ENCODE measurements around the gene RFC5. TPM values are rescaled to one million over a fixed set of nuclear protein-coding genes. Genes with fewer than 3 reads are reported as not detected.

RFC5 gene, protein sequence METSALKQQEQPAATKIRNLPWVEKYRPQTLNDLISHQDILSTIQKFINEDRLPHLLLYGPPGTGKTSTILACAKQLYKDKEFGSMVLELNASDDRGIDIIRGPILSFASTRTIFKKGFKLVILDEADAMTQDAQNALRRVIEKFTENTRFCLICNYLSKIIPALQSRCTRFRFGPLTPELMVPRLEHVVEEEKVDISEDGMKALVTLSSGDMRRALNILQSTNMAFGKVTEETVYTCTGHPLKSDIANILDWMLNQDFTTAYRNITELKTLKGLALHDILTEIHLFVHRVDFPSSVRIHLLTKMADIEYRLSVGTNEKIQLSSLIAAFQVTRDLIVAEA
- total RNA-seq = 10 to 100 TPM in 2 of 4 donors, 1 to 10 TPM in 2; 7.3 to 13.5 (median 9.0) TPM

DNA sequence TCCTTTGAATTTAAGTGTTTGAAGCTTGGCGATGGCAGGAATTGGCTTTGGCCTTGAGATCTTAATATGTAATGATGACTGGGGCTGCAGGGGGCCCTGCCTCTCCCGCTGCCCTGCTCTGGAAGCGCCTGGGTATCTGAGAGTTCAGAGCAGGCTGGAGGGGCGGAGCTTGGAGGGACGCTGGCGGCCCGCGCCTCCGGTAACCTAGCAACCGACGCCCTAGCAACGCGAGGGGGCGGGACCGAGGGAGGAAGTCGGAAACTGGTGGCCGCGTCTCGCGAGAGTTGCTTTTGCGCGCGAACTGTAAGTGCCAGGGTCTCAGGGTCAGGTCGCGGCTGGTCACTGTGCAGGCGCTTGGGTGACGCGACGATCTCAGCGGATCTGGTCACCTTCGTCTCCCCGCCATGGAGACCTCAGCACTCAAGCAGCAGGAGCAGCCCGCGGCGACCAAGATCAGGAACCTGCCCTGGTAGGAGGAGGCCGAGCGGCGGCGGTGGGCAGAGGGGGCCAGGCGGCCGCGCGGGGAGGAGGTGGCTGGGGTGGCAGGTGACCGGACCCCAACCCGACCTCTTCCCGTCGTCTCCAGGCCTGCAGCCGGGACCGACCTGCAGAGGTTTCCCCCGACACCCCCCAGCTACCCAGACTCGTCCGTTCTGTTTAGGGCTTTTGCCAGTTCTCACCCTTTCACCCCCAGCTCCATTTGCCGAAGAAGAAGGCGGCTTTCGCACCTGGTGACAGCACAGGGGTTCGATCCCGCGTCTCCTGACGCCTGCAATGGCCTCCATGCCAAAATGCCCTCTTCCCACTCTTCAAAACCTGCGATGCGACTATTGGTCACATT, at the start of gene RFC5:
Gene RFC5 (plus strand): TSS at position 280 of the 841 bp plus-strand sequence. CDS start 125 bp downstream, at position 405.
- peak within 1 kb of the TSS; percentile 82 to 96 for H3K4me3 ChIP-seq
- H3K27me3 ChIP-seq = no peaks in the 10 kb centered on the region
- H3K27ac ChIP-seq = peak within 1 kb of the TSS in 3 of 4 donors; percentile 48 to 72 (median 64)
- WGBS, 2 donors (ENCODE audit: low coverage in 1 of 2) = 0 to 10% methylated on average over 2 of the region's 61 CpGs
- peaks cover 0 to 30% of the 10 kb centered on the region in 2 donors for H3K36me3 ChIP-seq
- H3K4me1 ChIP-seq = peaks cover 0 to 24% (median 6%) of the 10 kb centered on the region in 3 donors
- peak; percentile 99 for ATAC-seq
- no peaks in the 10 kb centered on the region for H3K9me3 ChIP-seq
- TF ChIP-seq, protein P1, sequence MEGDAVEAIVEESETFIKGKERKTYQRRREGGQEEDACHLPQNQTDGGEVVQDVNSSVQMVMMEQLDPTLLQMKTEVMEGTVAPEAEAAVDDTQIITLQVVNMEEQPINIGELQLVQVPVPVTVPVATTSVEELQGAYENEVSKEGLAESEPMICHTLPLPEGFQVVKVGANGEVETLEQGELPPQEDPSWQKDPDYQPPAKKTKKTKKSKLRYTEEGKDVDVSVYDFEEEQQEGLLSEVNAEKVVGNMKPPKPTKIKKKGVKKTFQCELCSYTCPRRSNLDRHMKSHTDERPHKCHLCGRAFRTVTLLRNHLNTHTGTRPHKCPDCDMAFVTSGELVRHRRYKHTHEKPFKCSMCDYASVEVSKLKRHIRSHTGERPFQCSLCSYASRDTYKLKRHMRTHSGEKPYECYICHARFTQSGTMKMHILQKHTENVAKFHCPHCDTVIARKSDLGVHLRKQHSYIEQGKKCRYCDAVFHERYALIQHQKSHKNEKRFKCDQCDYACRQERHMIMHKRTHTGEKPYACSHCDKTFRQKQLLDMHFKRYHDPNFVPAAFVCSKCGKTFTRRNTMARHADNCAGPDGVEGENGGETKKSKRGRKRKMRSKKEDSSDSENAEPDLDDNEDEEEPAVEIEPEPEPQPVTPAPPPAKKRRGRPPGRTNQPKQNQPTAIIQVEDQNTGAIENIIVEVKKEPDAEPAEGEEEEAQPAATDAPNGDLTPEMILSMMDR (IDR thresholded peaks at IDR 0.05) = no peak
- TF ChIP-seq POLR2A (IDR thresholded peaks at IDR 0.05) (no peak), EP300 (IDR thresholded peaks at IDR 0.05) (no peak), POLR2AphosphoS5 (IDR thresholded peaks at IDR 0.05) (no peak)

DNA sequence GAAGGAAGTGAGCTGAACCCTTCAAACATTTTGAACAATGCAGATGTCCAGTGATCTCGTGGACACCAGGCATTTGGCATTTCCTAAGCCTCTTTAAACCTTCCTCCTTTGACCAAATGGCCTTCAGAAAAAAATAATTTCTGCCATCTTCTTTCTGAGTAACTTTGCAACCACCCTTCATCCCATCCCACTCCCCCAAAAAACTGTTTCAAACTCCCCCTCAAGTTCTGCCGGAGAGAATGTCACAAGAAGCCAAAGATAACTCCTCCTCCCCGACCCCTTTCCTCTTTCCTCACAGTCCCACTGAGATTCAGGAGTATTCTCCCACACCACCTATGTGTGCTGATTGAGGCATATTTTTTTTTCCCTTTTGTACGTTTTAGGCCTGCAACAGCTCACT, 49.5 kb upstream of the RFC5 start:
- peaks cover 0 to 10% (median 0%) of the 10 kb centered on the region in 3 donors for H3K4me1 ChIP-seq
- peaks cover 64% of the 10 kb centered on the region for H3K27me3 ChIP-seq
- H3K27ac ChIP-seq = no peak overlapping the region
- TF ChIP-seq, protein P1 (IDR thresholded peaks at IDR 0.05) = no peak
- TF ChIP-seq POLR2A (IDR thresholded peaks at IDR 0.05) (no peak), POLR2AphosphoS5 (IDR thresholded peaks at IDR 0.05) (no peak), EP300 (IDR thresholded peaks at IDR 0.05) (no peak)
- 17 to 25% methylated on average over 1 to 4 of the region's 4 CpGs for WGBS, 2 donors (ENCODE audit: low coverage in 1 of 2)
- H3K9me3 ChIP-seq = peaks cover 0 to 20% (median 0%) of the 10 kb centered on the region in 3 donors
- no peak overlapping the region for H3K4me3 ChIP-seq
- no peaks in the 10 kb centered on the region for H3K36me3 ChIP-seq
- no peak for ATAC-seq

DNA sequence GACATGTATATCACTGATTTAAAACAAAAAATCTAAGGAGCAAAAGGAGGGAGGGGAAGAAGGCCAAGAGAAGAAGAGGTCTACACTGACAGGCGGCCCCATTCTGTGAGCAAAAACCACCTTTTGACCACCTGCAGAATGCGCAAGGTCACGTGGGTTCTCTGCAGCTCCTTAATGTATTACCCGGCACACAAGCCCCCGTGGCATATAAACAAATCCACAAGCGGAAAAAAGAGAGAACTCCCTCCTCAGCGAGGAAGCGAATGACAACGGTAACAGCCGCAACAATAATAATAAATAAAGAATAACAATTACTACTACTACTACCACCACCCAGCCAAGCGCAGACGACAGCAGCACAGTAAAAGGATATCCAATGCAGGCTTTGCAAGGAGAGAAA, 49.0 kb upstream of the RFC5 start:
- WGBS, 2 donors (ENCODE audit: low coverage in 1 of 2) = 6 to 9% methylated on average over 10 to 12 of the region's 12 CpGs
- TF ChIP-seq POLR2AphosphoS5 (IDR thresholded peaks at IDR 0.05) (no peak), EP300 (IDR thresholded peaks at IDR 0.05) (no peak), POLR2A (IDR thresholded peaks at IDR 0.05) (no peak)
- TF ChIP-seq, protein P1 (IDR thresholded peaks at IDR 0.05) = no peak
- Histone ChIP-seq H3K27me3 (peaks cover 67% of the 10 kb centered on the region), H3K36me3 (no peaks in the 10 kb centered on the region), H3K4me3 (no peak overlapping the region), H3K4me1 (peaks cover 0 to 10% (median 0%) of the 10 kb centered on the region in 3 donors), H3K9me3 (peaks cover 0 to 25% (median 0%) of the 10 kb centered on the region in 3 donors), H3K27ac (no peak overlapping the region)
- no peak for ATAC-seq

DNA sequence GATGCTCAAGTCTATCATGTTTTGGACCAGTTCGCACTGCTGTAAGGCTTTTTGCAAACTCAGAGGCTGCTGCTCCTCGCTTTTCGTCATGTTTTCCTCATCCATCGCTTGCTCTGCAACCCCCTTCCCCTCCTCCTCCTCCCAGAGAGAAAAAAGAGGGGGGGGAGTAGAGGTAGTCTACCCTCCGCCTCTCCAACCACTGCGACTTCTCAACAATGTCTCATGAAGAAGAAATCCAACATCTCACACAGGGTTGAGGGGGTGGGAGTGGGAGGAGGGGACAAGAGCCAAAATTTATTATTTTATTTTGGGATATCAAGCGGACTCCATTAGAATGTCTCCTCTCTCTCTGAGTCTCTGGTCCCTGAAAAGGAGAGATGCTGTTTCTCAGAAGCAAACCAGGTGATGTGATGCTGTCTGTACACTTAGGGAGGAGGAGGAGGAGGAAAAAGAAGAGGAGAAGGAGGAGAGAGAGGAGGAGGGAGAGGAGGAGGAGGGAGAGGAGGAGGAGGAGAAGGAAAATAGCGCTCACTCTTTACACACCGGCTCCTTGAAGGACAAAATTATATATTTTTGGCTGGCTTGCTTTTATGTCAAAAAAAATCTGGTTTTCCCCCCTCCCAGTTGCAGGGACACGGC, 48.2 kb upstream of the RFC5 start:
- H3K27ac ChIP-seq = no peak overlapping the region
- WGBS, 2 donors (ENCODE audit: low coverage in 1 of 2) = 1 to 5% methylated on average over 5 to 9 of the region's 10 CpGs

More for the DNA sequence above, 48.2 kb upstream of the RFC5 start:
- peaks cover 0 to 10% (median 0%) of the 10 kb centered on the region in 3 donors for H3K4me1 ChIP-seq
- H3K36me3 ChIP-seq = no peaks in the 10 kb centered on the region
- TF ChIP-seq POLR2AphosphoS5 (IDR thresholded peaks at IDR 0.05) (no peak), POLR2A (IDR thresholded peaks at IDR 0.05) (no peak), EP300 (IDR thresholded peaks at IDR 0.05) (no peak)
- TF ChIP-seq, protein P1 (IDR thresholded peaks at IDR 0.05) = no peak
- H3K27me3 ChIP-seq = peaks cover 71% of the 10 kb centered on the region
- no peak for ATAC-seq
- H3K4me3 ChIP-seq = peak overlapping the region in 1 of 2 donors; percentile 38
- peaks cover 0 to 31% (median 0%) of the 10 kb centered on the region in 3 donors for H3K9me3 ChIP-seq

All from gastroesophageal sphincter (tissue), 4 donors.